Heart left ventricle (tissue), 16 donors: ENCODE results near the gene NEUROD4. TPM values are rescaled to one million over a fixed set of nuclear protein-coding genes. Genes with fewer than 3 reads are reported as not detected.

Experiments
- ATAC-seq, 4 donors: fragments of 200-7000 bp; cut with Tn5 transposase; one replicate each; pipeline ENCODE4 v1.9.1; 2020 to 2022; ENCODE audit warnings: moderate library complexity in 4 of 4, mild to moderate bottlenecking in 3 of 4, moderate number of reproducible peaks in 1 of 4
- DNase-seq, 5 donors: peaks; one replicate each; pipeline ENCODE4 v3.0.0-alpha.2; 2020
- H3K27ac ChIP-seq, 12 donors: fragments of 200-600 bp; sonication (generic) in 4 of 12; one replicate each; pipeline versions ENCODE4 v1.5.0 to v1.8.0; 2016 to 2022; ENCODE audit warnings: mild to moderate bottlenecking in 2 of 12
- H3K27me3 ChIP-seq, 9 donors: fragments of 200-600 bp; sonication (generic) in 2 of 9; one replicate each; pipeline versions ENCODE4 v1.5.1 to v1.8.0; 2016 to 2022; ENCODE audit warnings: mild to moderate bottlenecking in 3 of 9
- H3K36me3 ChIP-seq, 9 donors: fragments of 200-600 bp; sonication (generic) in 2 of 9; one replicate each; pipeline versions ENCODE4 v1.5.0 to v1.8.0; 2018 to 2022; ENCODE audit warnings: mild to moderate bottlenecking in 2 of 9
- H3K4me1 ChIP-seq, 12 donors: fragments of 200-600 bp; sonication (generic) in 4 of 12; one replicate each; pipeline versions ENCODE4 v1.5.0 to v1.8.0; 2016 to 2022; ENCODE audit warnings: mild to moderate bottlenecking in 3 of 12
- H3K4me3 ChIP-seq, 12 donors: fragments of 200-600 bp; sonication (generic) in 4 of 12; one replicate each; pipeline versions ENCODE4 v1.5.0 to v1.8.0; 2017 to 2022; ENCODE audit warnings: mild to moderate bottlenecking in 9 of 12, moderate library complexity in 4 of 12
- H3K9me3 ChIP-seq, 12 donors: fragments of 200-600 bp; sonication (generic) in 4 of 12; one replicate each; pipeline versions ENCODE4 v1.5.0 to v1.8.0; 2016 to 2022; ENCODE audit warnings: mild to moderate bottlenecking in 1 of 12
- POLR2A ChIP-seq, 2 donors: fragments of 450-650 bp; IDR thresholded peaks; one replicate each; pipeline ENCODE4 v1.6.1; 2017; ENCODE audit warnings: antibody characterized with exemption in 2 of 2, mild to moderate bottlenecking in 2 of 2, moderate library complexity in 2 of 2
- WGBS, 4 donors: extraction: QIAGEN DNeasy Blood & Tissue Kit in 2 of 4; methylation state at CpG; one replicate each; pipeline versions ENCODE4 v1.1.5 to v1.1.7; 2013 to 2018; 5-methylcytosine and 5-hydroxymethylcytosine counted together
- intact Hi-C, 10 donors: fragments of 100-400 bp; cut with DNase I; formaldehyde crosslinking; loops; one replicate each; pipeline versions ENCODE4 v1.11.1 to v1.14.2; 2022
- polyA plus RNA-seq, 2 donors: library from polyadenylated mRNA; stranded (reverse); fragments of 200-250 nt; gene quantifications; one replicate each; pipeline ENCODE4 v1.2.3, GENCODE V29; 2013
- total RNA-seq, 9 donors: library from RNA; depleted of rRNA in 2 of 9; stranded (reverse); fragments of >200 nt in 2 of 9; fragmentation: NEBNext Ultra II Directional in 3 of 9; extraction: Animal tissue kit (Norgen Biotek cat#: 25700) in 3 of 9; gene quantifications; one replicate each; pipeline versions ENCODE4 v1.1.0 to v1.2.4, GENCODE V29; 2016 to 2023
- TF ChIP-seq, protein P1 (sequence below), 12 donors: fragments of 200-600 bp; sonication (generic) in 4 of 12; IDR thresholded peaks; one replicate each; pipeline versions ENCODE4 v1.5.0 to v1.8.0; 2018 to 2022; ENCODE audit warnings: antibody characterized with exemption in 12 of 12, mild to moderate bottlenecking in 5 of 12
- donor health status: ischemic (EF 13 %, LVEDD 7.1; RV severe dilation, severe dysfunction).
- donor health status: healthy with polysubstance abuse.
- donor health status: DM: no; HTN: yes; CAD: no.
- donor health status: DM: no; HTN: no; CAD: no.
- donor health status: ischemic (EF 25% LVEDD 6.9; RV normal size, moderate dysfunction).
- donor health status: ischemic (EF 25% LVEDD 5.7; RV mildly dilated, moderate dysfunction).
- donor health status: healthy.
- donor health status: DM: yes; HTN: yes; CAD: no.
- donor health status: ischemic (EF 35%, LVEDD 5.7; RV mildly dilated, moderate dysfunction).
- donor health status: nonischemic (EF 11% LVEDD 7.7; RV severe dilation, severe dysfunction).
- donor health status: DM: yes; HTN: yes; CAD: no.
- donor health status: PGD.
- donor health status: ischemic (EF 29% LVEDD 5.4; RV normal size, mild dysfunction).
- donor health status: nonischemic (EF 23%, LVEDD 6.1; RV moderate dilation, normal function).

The NEUROD4 gene
- total and polyA plus RNA-seq, 11 donors, result not detected

DNA sequence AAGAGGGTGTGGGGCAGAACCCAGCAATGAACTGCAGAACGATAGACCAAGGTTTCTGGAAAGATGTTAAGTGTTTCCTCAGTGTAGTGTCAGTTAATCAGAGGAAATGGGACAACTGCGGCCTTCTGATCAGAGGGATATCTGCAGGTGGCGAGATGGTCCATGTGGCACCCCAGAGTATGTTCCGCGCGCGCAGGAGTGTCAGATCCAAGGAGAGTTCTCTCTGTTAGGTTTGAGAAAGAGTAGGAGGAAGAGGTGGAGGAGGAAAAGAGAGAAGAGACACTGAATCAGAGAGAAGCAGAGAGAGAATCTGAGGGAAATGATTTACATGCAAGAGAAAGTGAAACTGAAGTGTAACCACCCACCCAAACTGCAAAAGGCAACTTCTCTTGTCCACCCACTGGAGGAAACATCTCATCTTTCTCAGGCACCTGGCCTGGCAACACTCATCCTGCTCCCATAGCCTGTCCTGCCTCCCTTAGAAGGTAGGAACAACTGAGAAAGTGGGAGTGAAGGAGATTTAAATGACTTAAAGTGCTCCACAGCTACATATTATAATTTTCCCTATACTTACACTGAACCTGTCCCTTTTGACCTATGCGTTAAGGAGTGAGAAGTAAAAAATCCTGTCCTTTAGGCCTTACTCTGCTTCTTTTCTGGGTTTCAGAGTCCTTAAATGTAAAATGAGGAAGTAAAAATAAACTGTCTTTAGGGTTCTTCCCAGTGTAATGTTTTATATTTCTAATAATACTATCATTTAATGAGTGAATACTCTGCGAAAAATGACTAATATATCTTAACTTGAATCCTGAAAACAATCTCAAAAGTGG lies 28.4 kb upstream of the NEUROD4 start:
- Histone ChIP-seq H3K4me1 (peaks cover 0 to 31% (median 2%) of the 10 kb centered on the region in 12 donors), H3K27me3 (peaks cover 0 to 13% (median 0%) of the 10 kb centered on the region in 9 donors), H3K9me3 (peaks cover 0 to 4% (median 0%) of the 10 kb centered on the region in 12 donors), H3K27ac (peak overlapping the region in 1 of 12 donors; percentile 58), H3K36me3 (no peaks in the 10 kb centered on the region), H3K4me3 (peak overlapping the region in 1 of 12 donors; percentile 17)
- no peak for DNase-seq
- 87 to 91% (median 89%) methylated on average over 9 of the region's 9 CpGs for WGBS, 4 donors
- no peak for TF ChIP-seq POLR2A (IDR thresholded peaks at IDR 0.05)
- TF ChIP-seq, protein P1, sequence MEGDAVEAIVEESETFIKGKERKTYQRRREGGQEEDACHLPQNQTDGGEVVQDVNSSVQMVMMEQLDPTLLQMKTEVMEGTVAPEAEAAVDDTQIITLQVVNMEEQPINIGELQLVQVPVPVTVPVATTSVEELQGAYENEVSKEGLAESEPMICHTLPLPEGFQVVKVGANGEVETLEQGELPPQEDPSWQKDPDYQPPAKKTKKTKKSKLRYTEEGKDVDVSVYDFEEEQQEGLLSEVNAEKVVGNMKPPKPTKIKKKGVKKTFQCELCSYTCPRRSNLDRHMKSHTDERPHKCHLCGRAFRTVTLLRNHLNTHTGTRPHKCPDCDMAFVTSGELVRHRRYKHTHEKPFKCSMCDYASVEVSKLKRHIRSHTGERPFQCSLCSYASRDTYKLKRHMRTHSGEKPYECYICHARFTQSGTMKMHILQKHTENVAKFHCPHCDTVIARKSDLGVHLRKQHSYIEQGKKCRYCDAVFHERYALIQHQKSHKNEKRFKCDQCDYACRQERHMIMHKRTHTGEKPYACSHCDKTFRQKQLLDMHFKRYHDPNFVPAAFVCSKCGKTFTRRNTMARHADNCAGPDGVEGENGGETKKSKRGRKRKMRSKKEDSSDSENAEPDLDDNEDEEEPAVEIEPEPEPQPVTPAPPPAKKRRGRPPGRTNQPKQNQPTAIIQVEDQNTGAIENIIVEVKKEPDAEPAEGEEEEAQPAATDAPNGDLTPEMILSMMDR (IDR thresholded peaks at IDR 0.05), result no peak
- intact Hi-C loops, result loop anchor here in 6 of 10 donors (5.0 to 10.0 kb wide), 3 partner anchors 151 to 623 kb away; no protein-coding TSS in a partner anchor
- ATAC-seq, result no peak

DNA sequence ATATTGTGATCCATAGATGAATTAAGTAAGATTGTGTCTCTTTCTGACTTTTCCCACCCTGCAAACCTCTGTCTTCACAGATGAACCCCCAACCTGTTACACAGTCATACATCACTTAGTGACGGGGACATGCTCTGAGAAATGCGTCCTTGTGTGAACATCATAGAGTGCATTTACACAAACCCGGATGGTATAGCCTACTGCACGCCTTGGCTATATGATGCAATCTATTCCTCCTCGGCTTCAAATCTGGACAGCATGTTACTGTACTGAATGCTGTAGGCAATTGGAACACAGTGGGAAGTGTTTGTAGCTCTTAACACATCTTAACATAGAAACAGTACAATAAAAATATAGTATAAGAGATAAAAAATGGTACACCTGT lies 27.8 kb upstream of the NEUROD4 start:
- H3K27me3 ChIP-seq, result peaks cover 0 to 9% (median 0%) of the 10 kb centered on the region in 9 donors
- 74 to 92% (median 89%) methylated on average over 5 of the region's 5 CpGs for WGBS, 4 donors
- no peaks in the 10 kb centered on the region for H3K36me3 ChIP-seq

DNA sequence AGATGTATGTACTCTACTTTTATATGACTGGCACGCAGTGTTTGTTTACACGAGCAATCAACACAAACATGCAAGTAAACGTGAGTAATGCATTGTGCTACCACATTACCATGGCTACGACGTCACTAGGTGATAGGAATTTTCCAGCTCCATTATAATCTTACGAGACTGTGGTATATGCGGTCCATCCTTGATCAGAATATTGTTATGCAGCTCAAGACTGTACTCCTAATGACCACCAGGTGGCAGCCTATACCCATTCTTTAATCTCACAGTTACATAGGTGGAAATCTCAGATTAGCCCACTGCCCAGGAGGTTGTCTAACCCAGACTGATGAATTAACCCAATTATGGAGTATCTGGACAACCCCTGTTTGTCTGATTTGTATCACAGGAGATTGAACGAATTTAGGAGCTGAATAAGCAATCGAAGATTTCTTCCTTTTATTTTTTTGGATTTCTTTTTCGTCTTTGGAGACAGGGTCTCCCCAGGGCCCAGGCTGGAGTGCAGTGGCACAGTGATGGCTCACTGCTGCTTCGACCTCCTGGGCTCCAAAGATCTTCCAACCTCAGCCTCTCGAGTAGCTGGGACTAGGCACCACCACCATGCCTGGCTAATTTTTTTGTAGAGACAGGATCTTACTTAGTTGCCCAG lies 26.5 kb upstream of the NEUROD4 start:
- WGBS, 4 donors, result 20 to 23% (median 22%) methylated on average over 12 of the region's 12 CpGs
- H3K4me3 ChIP-seq, result no peak overlapping the region
- peak in 3 of 4 donors; percentile 60 to 80 (median 79) for ATAC-seq
- H3K9me3 ChIP-seq, result no peaks in the 10 kb centered on the region
- TF ChIP-seq, protein P1 (IDR thresholded peaks at IDR 0.05), result peak; percentile 80 to 94 (median 89)
- TF ChIP-seq POLR2A (IDR thresholded peaks at IDR 0.05), result no peak
- H3K36me3 ChIP-seq, result no peaks in the 10 kb centered on the region
- peaks cover 0 to 9% (median 0%) of the 10 kb centered on the region in 9 donors for H3K27me3 ChIP-seq
- H3K4me1 ChIP-seq, result peaks cover 0 to 27% (median 2%) of the 10 kb centered on the region in 12 donors
- DNase-seq, result peak in 3 of 5 donors; percentile 31 to 42 (median 35)
- no peak overlapping the region for H3K27ac ChIP-seq
- intact Hi-C loops, result loop anchor here in 9 of 10 donors (1.0 to 10.0 kb wide), 8 partner anchors 75 to 621 kb away; no protein-coding TSS in a partner anchor

More for the DNA sequence above, 27.8 kb upstream of the NEUROD4 start:
- peak overlapping the region in 1 of 12 donors; percentile 58 for H3K27ac ChIP-seq
- DNase-seq (no peak), ATAC-seq (no peak)
- TF ChIP-seq, protein P1 (IDR thresholded peaks at IDR 0.05), result no peak
- no peak for TF ChIP-seq POLR2A (IDR thresholded peaks at IDR 0.05)
- H3K4me3 ChIP-seq, result no peak overlapping the region
- peaks cover 0 to 31% (median 2%) of the 10 kb centered on the region in 12 donors for H3K4me1 ChIP-seq
- intact Hi-C loops, result loop anchor here in 8 of 10 donors (2.0 to 10.0 kb wide), 5 partner anchors 77 to 623 kb away; no protein-coding TSS in a partner anchor
- H3K9me3 ChIP-seq, result peaks cover 0 to under 1% (median 0%) of the 10 kb centered on the region in 12 donors
